HTR-8/SVneo (cell line): ENCODE data around the gene DPPA5.
A peak's percentile ranks its signal among the peaks of the same experiment; 100 is the strongest.
"Not testable (repeated sequence)": the region's sequence is repeated elsewhere in the genome, so short reads cannot be mapped to it uniquely, and the experiment has no call there.

Experiments used
- DNase-seq: peaks from one replicate; pipeline ENCODE4 v3.0.0; 2011; ENCODE audit warnings: low spot score, mixed read lengths; ENCODE audit not compliant: insufficient read length
- FAIRE-seq: peaks from 2 replicates; lab custom pipeline; 2011; peaks lifted over from hg19 to GRCh38; lab: Jason Lieb, UNC

DPPA5 gene

DNA sequence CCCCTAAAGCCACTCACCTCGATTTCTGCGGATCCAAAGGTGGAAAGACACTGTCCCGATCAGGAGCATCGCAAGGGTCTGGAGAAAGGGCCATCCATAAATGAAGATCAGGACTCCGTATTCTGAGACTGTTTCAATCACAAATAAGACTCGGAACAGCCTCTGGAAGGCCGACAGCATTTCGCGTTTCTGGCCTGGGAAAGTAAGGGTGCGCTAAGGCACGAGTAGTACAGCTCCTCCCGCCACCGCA, 44.6 kb downstream of the DPPA5 start:
- DNase-seq (no peak), FAIRE-seq (no peak)

GRCh38 chr6:73308712-73309534, 45.2 kb downstream of the DPPA5 start:
- no peak for FAIRE-seq

DNA sequence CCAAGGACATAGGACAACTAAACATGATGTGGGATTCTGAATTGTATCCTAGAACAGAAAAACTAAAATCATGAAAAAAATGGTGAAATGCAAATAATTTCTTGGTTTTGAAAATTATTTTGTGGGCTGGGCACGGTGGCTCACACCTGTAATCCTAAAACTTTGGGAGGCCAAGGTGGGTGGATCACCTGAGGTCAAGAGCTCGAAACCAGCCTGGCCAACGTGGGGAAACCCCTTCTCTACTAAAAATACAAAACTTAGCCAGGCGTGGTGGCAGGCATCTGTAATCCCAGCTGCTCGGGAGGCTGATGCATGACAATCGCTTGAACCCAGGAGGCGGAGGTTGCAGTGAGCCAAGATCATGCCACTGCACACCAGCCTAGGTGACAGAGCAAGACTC, 50.3 kb downstream of the DPPA5 start:
- not testable (repeated sequence) for DNase-seq, FAIRE-seq

More at GRCh38 chr6:73308712-73309534, 45.2 kb downstream of the DPPA5 start:
- DNase-seq: peak; percentile 63
